HAP-1 (cell line): Measurements from ENCODE around the gene MRGPRF.

Experiments
- DNase-seq, 2 experiments: peaks; one replicate each; pipeline ENCODE4 v3.0.0-alpha.2; 2016 to 2020; ENCODE audit warnings: low spot score in 2 of 2
- H3K27me3 ChIP-seq: fragments of 250-450 bp; sonication (Bioruptor Pico); 2 replicates; pipeline ENCODE4 v1.5.1; 2020; ENCODE audit warnings: low read depth, mild to moderate bottlenecking, moderate library complexity
- H3K36me3 ChIP-seq: fragments of 250-450 bp; sonication (Bioruptor Pico); replicated peaks from 2 replicates; pipeline ENCODE4 v1.5.1; 2020; ENCODE audit warnings: mild to moderate bottlenecking
- H3K4me1 ChIP-seq: fragments of 250-450 bp; sonication (Bioruptor Pico); 2 replicates; pipeline ENCODE4 v1.5.1; 2020; ENCODE audit warnings: mild to moderate bottlenecking
- H3K4me3 ChIP-seq: fragments of 250-450 bp; sonication (Bioruptor Pico); 2 replicates; pipeline ENCODE4 v1.5.1; 2020; ENCODE audit warnings: mild to moderate bottlenecking, moderate library complexity
- H3K9me3 ChIP-seq: fragments of 250-450 bp; sonication (Bioruptor Pico); 2 replicates; pipeline ENCODE4 v1.5.1; 2020; ENCODE audit warnings: mild to moderate bottlenecking, moderate library complexity
- in situ Hi-C: fragments of 300-500 bp; cut with MboI; formaldehyde crosslinking; loops from 3 replicates; pipeline ENCODE4 v1.14.3; 2020; ENCODE audit warnings: low sequenced_read_pairs, inconsistent platforms, mixed read lengths

MRGPRF gene

DNA sequence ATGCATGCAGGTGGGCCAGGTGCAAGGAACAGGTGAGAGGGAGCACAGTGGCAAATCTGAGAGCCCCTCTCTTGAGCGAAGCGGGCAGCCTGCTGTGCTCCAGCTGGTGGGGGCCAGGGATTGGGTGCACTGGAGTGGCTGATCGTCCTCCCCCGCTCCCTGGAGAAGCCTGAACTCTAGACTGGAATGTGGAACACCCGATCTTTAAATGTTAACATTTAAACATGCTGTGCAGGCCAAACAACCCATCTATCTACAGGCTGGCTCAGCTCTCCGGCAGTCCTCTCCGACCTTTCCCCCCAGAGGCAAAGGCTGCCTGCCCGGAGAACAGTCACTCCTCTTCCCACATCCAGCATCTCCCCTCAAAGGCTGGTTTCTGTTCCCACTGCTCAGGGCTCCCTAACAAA is 5.1 kb downstream of the MRGPRF start:
- no peak for DNase-seq
- in situ Hi-C loops: no loop called here

GRCh38 chr11:69006816-69007215 is 6.2 kb downstream of the MRGPRF start:
- Histone ChIP-seq H3K27me3 (no peaks in the 10 kb centered on the region), H3K36me3 (no peaks in the 10 kb centered on the region), H3K4me1 (peaks cover 7% of the 10 kb centered on the region), H3K9me3 (no peaks in the 10 kb centered on the region), H3K4me3 (no peak overlapping the region)
- DNase-seq: peak in 1 of 2 experiments; percentile 1
- in situ Hi-C loops: no loop called here

More for the DNA sequence above, 5.1 kb downstream of the MRGPRF start:
- Histone ChIP-seq H3K4me1 (peaks cover 7% of the 10 kb centered on the region), H3K4me3 (no peak overlapping the region), H3K36me3 (no peaks in the 10 kb centered on the region), H3K27me3 (no peaks in the 10 kb centered on the region), H3K9me3 (no peaks in the 10 kb centered on the region)

DNA sequence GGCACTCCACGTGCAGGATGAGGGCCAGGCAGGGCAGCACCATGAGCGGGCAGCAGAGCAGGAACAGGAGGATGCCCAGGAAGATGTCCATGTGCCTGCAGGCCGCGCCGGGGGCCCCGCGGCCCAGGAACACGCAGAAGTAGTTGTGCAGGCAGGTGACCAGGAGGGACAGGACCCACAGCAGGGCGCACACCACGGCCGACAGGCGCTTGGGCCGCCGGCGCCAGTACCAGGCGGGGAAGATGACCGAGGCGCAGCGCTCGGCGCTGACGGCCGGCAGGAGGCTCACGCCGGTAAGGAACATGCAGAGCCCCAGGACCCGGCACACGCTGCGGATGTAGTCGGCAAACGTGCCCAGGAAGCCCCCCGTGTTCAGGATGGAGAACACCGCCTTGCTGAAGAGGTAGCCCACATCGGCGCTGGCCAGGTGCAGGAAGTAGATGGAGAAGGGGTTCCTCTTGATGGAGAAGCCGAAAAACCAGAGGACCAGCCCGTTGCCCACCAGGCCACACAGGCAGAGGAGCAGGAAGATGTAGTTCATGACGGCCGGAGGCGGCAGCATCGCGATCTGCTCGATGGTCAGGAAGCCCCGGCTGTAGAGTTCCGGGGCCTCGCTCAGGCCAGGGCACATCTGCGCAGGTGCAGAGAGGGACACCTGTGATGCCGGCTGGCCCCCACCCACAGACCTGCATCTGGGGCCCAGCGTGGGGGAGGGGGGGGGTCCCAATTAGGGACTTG is 7.2 kb downstream of the MRGPRF start:
- in situ Hi-C loops: no loop called here
- no peak overlapping the region for H3K4me3 ChIP-seq
- peak in 1 of 2 experiments; percentile 2 for DNase-seq
- no peaks in the 10 kb centered on the region for H3K9me3 ChIP-seq
- H3K4me1 ChIP-seq: peaks cover 2% of the 10 kb centered on the region; the same call in 1 of the 2 replicates
- no peaks in the 10 kb centered on the region for H3K36me3 ChIP-seq
- no peaks in the 10 kb centered on the region for H3K27me3 ChIP-seq

DNA sequence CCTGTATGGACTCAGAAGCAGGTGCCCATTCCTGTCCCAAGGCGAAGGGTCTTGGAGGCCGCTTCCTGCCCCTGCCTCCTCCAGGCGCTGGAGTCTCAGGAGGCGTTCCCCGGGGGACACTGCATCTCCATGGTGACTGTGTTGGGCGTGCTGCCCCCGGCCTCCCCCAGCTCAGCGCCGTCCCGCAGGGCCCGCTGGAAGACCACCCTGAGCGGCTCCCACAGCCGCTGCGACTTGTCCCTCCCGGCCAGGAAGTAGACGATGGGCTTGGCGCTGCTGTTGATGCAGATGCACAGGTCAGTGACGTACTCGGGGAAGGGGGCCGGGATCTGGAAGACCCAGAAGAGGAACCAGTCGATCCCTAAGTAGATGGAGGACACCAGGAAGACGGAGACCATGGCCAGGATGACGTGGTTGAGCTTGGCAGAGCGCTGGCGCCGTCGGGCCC is 7.8 kb downstream of the MRGPRF start:
- H3K36me3 ChIP-seq: no peaks in the 10 kb centered on the region
- no peaks in the 10 kb centered on the region for H3K27me3 ChIP-seq
- no peaks in the 10 kb centered on the region for H3K9me3 ChIP-seq
- no peak overlapping the region for H3K4me3 ChIP-seq
- DNase-seq: peak in 1 of 2 experiments; percentile 4
- in situ Hi-C loops: no loop called here
- H3K4me1 ChIP-seq: no peaks in the 10 kb centered on the region

- no peaks in the 10 kb centered on the region for H3K27me3 ChIP-seq
- in situ Hi-C loops: no loop called here
- H3K4me3 ChIP-seq: no peak overlapping the region
- H3K9me3 ChIP-seq: no peaks in the 10 kb centered on the region
- no peak for DNase-seq
- no peaks in the 10 kb centered on the region for H3K4me1 ChIP-seq
- H3K36me3 ChIP-seq: no peaks in the 10 kb centered on the region
Measured at GRCh38 chr11:69004411-69005182, 8.4 kb downstream of the MRGPRF start.

DNA sequence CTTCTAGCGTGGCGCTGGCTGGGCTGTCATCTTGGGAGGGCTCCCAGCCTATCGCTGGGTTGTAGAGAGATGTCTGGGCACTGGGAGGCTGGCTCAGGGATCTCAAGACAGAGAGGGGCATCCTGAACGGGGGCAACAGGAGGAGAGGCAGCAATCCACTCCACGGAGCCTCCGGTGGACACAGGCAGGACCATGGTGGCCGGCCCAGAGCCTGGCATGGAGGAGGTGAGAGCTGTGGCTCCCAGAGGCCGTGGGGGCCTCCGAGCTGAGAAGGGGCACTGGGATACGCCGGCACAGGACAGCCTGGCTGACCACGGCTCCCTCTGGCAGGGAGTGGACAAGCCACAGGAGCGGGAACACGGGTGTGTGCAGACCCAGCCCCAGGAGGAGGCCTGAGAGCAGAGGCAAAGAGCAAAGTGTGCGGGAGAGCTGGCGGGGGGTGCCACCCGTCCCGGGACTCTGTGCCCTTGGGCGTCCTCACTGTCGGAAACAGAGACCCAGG is 9.1 kb downstream of the MRGPRF start:
- no peaks in the 10 kb centered on the region for H3K27me3 ChIP-seq

GRCh38 chr11:69003301-69003865 is 9.7 kb downstream of the MRGPRF start:
- Histone ChIP-seq H3K9me3 (no peaks in the 10 kb centered on the region), H3K27me3 (no peaks in the 10 kb centered on the region), H3K4me3 (no peak overlapping the region), H3K36me3 (no peaks in the 10 kb centered on the region), H3K4me1 (no peaks in the 10 kb centered on the region)
- in situ Hi-C loops: no loop called here
- DNase-seq: no peak

More for the DNA sequence above, 9.1 kb downstream of the MRGPRF start:
- no peak overlapping the region for H3K4me3 ChIP-seq
- no peak for DNase-seq
- no peaks in the 10 kb centered on the region for H3K9me3 ChIP-seq
- in situ Hi-C loops: no loop called here
- no peaks in the 10 kb centered on the region for H3K36me3 ChIP-seq
- H3K4me1 ChIP-seq: no peaks in the 10 kb centered on the region

- Histone ChIP-seq H3K27me3 (no peaks in the 10 kb centered on the region), H3K9me3 (no peaks in the 10 kb centered on the region), H3K36me3 (no peaks in the 10 kb centered on the region), H3K4me1 (no peaks in the 10 kb centered on the region), H3K4me3 (no peak overlapping the region)
- DNase-seq: no peak
- in situ Hi-C loops: no loop called here
Measured at GRCh38 chr11:69002570-69003231, 10.3 kb downstream of the MRGPRF start.

GRCh38 chr11:69002110-69002569 is 10.9 kb downstream of the MRGPRF start:
- Histone ChIP-seq H3K27me3 (no peaks in the 10 kb centered on the region), H3K9me3 (no peaks in the 10 kb centered on the region)
- in situ Hi-C loops: no loop called here

GRCh38 chr11:69001243-69002081 is 11.6 kb downstream of the MRGPRF start:
- no peak overlapping the region for H3K4me3 ChIP-seq
- H3K4me1 ChIP-seq: no peaks in the 10 kb centered on the region
- no peaks in the 10 kb centered on the region for H3K36me3 ChIP-seq
- in situ Hi-C loops: no loop called here
- no peak for DNase-seq
- no peaks in the 10 kb centered on the region for H3K9me3 ChIP-seq
- H3K27me3 ChIP-seq: no peaks in the 10 kb centered on the region

More at GRCh38 chr11:69002110-69002569, 10.9 kb downstream of the MRGPRF start:
- DNase-seq: no peak
- H3K4me3 ChIP-seq: no peak overlapping the region
- no peaks in the 10 kb centered on the region for H3K36me3 ChIP-seq
- H3K4me1 ChIP-seq: no peaks in the 10 kb centered on the region

- H3K4me3 ChIP-seq: no peak overlapping the region
- no peaks in the 10 kb centered on the region for H3K9me3 ChIP-seq
- H3K36me3 ChIP-seq: no peaks in the 10 kb centered on the region
- no peaks in the 10 kb centered on the region for H3K27me3 ChIP-seq
- no peaks in the 10 kb centered on the region for H3K4me1 ChIP-seq
- DNase-seq: no peak
- in situ Hi-C loops: no loop called here
Measured at GRCh38 chr11:69000831-69001242, 12.2 kb downstream of the MRGPRF start.

DNA sequence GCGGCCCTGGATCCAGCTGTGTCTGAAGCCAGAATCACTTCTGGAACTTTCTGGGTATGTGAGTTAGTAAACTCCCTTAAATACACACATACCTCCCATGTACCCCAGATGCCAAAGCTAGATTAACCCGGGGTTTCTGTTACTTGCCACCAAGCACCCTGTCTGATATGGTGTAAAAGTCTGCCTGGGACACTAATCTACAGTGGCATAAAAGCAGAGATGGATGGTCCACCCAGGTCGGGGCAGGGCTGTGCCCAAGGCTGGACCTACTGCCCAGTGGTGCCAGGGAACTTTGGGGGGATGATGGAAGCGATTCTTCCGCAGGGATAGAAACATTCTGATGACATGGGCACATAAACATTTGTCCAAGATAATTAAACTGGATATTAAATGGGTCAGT is 12.7 kb downstream of the MRGPRF start:
- Histone ChIP-seq H3K4me3 (no peak overlapping the region), H3K9me3 (no peaks in the 10 kb centered on the region), H3K4me1 (no peaks in the 10 kb centered on the region), H3K36me3 (no peaks in the 10 kb centered on the region), H3K27me3 (no peaks in the 10 kb centered on the region)
- DNase-seq: no peak
- in situ Hi-C loops: no loop called here
